Measurements from ENCODE around the gene CNTN2. TPM values are rescaled to one million over a fixed set of nuclear protein-coding genes. Genes with fewer than 3 reads are reported as not detected.

Gene CNTN2
- total RNA-seq, 2 experiments from 2014 or later: not detected

- H3K4me1 Mint-ChIP-seq (ENCODE audit: low read depth): peaks cover 34% of the 10 kb centered on the region
- POLR2A ChIA-PET: interaction anchor here (0.9 to 1.3 kb wide), 7 partner anchors 10 to 166 kb away, joined by 3 to 4 read pairs (median 4); partner anchors contain the start of genes DSTYK and TMCC2
- peaks cover 6% of the 10 kb centered on the region for H3K36me3 Mint-ChIP-seq
- intact Hi-C loops (cut with micrococcal nuclease): loop anchor here (1.0 to 10.0 kb wide), 10 partner anchors 19 to 1257 kb away; partner anchors contain the start of genes DSTYK, ELK4, NUCKS1 and RAB29
- H3K27me3 Mint-ChIP-seq: no peaks in the 10 kb centered on the region
- CTCF ChIA-PET: interaction anchor here (0.6 to 4.4 kb wide), 17 partner anchors 9 to 1338 kb away, joined by 3 to 43 read pairs (median 4); no protein-coding TSS in a partner anchor
- no peaks in the 10 kb centered on the region for H3K9me3 Mint-ChIP-seq
- peak within 1 kb of the TSS; percentile 98 for H3K4me3 Mint-ChIP-seq
- peak within 1 kb of the TSS; percentile 98 for H3K27ac Mint-ChIP-seq
- peak; percentile 97 for DNase-seq
These were observed 78.9 kb downstream of the CNTN2 start, which contains the start of gene RBBP5 for GRCh38 chr1:205121660-205122488. RBBP5 (minus strand) TSS chr1:205121978; CDS start chr1:205121873, 105 bp downstream.

GRCh38 chr1:205122489-205122882, 79.5 kb downstream of the CNTN2 start:
- POLR2A ChIA-PET: interaction anchor here (0.9 kb wide), 1 partner anchor 105 kb away, joined by 4 read pairs; the partner anchor contains the start of gene TMCC2

DNA sequence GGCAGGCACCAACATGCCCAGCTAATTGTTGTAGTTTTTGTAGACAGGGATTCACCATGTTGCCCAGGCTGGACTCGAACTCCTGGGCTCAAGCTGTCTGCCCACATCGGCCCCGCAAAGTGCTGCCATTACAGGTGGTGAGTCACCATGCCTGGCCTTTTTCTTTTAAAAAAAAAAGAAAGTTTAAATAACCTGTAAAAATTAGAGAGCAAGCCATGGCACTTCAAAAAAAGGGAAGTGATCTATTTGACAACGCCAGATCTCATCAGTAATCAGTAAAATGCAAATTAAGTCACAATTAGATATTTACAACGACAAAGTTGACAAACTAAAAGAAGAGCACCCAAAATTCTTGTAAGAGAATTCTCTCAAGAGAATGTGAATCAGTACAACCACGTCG, 81.7 kb downstream of the CNTN2 start:
- ChIA-PET CTCF (no interaction called here), POLR2A (no interaction called here)
- no peak for DNase-seq
- Mint-ChIP-seq H3K4me3 (no peak overlapping the region), H3K4me1 (ENCODE audit: low read depth) (peaks cover 22% of the 10 kb centered on the region), H3K9me3 (no peaks in the 10 kb centered on the region), H3K27me3 (no peaks in the 10 kb centered on the region), H3K27ac (no peak overlapping the region), H3K36me3 (no peaks in the 10 kb centered on the region)
- intact Hi-C loops (cut with micrococcal nuclease): loop anchor here (5.0 to 10.0 kb wide), 6 partner anchors 48 to 1260 kb away; partner anchors contain the start of genes ELK4, RAB29 and SNRPE

More at GRCh38 chr1:205122489-205122882, 79.5 kb downstream of the CNTN2 start:
- CTCF ChIA-PET: interaction anchor here (1.0 to 4.4 kb wide), 8 partner anchors 12 to 724 kb away, joined by 3 to 43 read pairs (median 6); no protein-coding TSS in a partner anchor
- Mint-ChIP-seq H3K27me3 (no peaks in the 10 kb centered on the region), H3K4me1 (ENCODE audit: low read depth) (peaks cover 33% of the 10 kb centered on the region), H3K4me3 (peak overlapping the region; percentile 98), H3K9me3 (no peaks in the 10 kb centered on the region), H3K36me3 (peaks cover 6% of the 10 kb centered on the region), H3K27ac (peak overlapping the region; percentile 98)
- no peak for DNase-seq
- intact Hi-C loops (cut with micrococcal nuclease): loop anchor here (1.0 to 10.0 kb wide), 10 partner anchors 18 to 1258 kb away; partner anchors contain the start of genes DSTYK, ELK4, NUCKS1 and RAB29

GRCh38 chr1:205127646-205128045, 84.6 kb downstream of the CNTN2 start:
- Mint-ChIP-seq H3K27me3 (no peaks in the 10 kb centered on the region), H3K27ac (no peak overlapping the region), H3K9me3 (no peaks in the 10 kb centered on the region), H3K36me3 (no peaks in the 10 kb centered on the region), H3K4me3 (no peak overlapping the region), H3K4me1 (ENCODE audit: low read depth) (peaks cover 6% of the 10 kb centered on the region)
- ChIA-PET POLR2A (no interaction called here), CTCF (interaction anchor here (0.6 to 4.2 kb wide), 2 partner anchors 13 to 1787 kb away, joined by 3 to 18 read pairs; no protein-coding TSS in a partner anchor)
- intact Hi-C loops (cut with micrococcal nuclease): loop anchor here (10.0 kb wide), 3 partner anchors 187 to 1263 kb away; partner anchors contain the start of genes RAB29 and SNRPE
- DNase-seq: no peak

Other genes with a start within 250 kb of the CNTN2 start
- under 1 TPM; 0.24 to 0.27 TPM for gene NFASC, start 172.3 kb upstream of the CNTN2 start, total RNA-seq
- 1 to 10 TPM; 3.2 to 3.3 TPM for gene TMEM81, start 41.2 kb downstream of the CNTN2 start, total RNA-seq
- 10 to 100 TPM; 23.5 to 25.9 TPM for gene RBBP5, start 78.8 kb downstream of the CNTN2 start, total RNA-seq
- gene DSTYK, start 168.5 kb downstream of the CNTN2 start, total RNA-seq: 1 to 10 TPM; 9.0 to 9.8 TPM
- 10 to 100 TPM in 1 of 2 experiments, 1 to 10 TPM in 1; 9.8 to 10.1 TPM for gene TMCC2, start 184.7 kb downstream of the CNTN2 start, total RNA-seq